AG08396 (cell line): ENCODE results near the gene MAP2K2.

Experiments
- DNase-seq: peaks from one replicate; pipeline ENCODE4 v3.0.0; 2012; ENCODE audit warnings: low spot score, mixed read lengths

MAP2K2 gene

GRCh38 chr19:4099041-4099764 lies 24.7 kb downstream of the MAP2K2 start:
- no peak for DNase-seq

DNA sequence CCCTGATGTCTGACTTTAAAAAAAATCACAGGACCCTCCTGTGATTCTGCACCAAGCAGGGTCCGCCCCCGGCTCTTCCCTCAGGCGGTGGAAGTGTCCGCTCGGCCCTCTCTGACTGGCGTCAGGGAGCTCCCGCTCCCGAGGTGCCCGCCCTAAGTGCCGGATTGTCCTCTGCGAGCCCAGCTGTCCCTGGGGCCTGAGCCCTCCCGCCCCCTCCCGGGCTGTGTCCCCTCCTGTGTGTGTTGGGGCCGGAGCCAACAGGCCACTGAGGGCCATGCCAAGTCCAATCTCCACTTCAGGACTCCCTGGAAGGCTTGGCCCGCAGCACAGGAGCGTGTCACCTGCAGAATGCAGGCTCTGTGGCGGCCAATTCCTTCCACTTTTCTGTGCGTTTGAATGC lies 25.4 kb downstream of the MAP2K2 start:
- DNase-seq = no peak

DNA sequence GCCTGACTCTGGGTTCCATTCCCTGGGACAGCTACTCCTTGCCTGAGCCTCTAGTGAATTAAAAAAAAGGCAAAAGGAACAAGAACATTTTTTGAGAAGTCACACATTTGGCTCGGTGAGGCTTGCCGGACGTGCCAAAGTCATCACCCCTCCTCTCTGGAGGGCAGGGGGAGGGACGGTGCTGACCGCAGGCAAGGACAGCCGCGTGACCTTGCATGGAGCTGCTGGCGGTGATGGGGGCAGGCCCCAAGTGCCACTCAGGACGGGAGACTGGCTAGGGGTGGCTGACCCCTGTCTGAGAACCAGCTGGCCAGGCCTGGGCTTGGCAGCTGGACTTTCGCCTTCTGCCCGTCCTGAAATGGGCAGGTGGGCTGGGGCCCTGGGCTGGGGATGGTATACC lies 26.4 kb downstream of the MAP2K2 start:
- no peak for DNase-seq

- no peak for DNase-seq
These were observed 27.7 kb downstream of the MAP2K2 start for GRCh38 chr19:4096049-4096892.

- no peak for DNase-seq
These were observed 28.5 kb downstream of the MAP2K2 start for GRCh38 chr19:4095488-4095844.

DNA sequence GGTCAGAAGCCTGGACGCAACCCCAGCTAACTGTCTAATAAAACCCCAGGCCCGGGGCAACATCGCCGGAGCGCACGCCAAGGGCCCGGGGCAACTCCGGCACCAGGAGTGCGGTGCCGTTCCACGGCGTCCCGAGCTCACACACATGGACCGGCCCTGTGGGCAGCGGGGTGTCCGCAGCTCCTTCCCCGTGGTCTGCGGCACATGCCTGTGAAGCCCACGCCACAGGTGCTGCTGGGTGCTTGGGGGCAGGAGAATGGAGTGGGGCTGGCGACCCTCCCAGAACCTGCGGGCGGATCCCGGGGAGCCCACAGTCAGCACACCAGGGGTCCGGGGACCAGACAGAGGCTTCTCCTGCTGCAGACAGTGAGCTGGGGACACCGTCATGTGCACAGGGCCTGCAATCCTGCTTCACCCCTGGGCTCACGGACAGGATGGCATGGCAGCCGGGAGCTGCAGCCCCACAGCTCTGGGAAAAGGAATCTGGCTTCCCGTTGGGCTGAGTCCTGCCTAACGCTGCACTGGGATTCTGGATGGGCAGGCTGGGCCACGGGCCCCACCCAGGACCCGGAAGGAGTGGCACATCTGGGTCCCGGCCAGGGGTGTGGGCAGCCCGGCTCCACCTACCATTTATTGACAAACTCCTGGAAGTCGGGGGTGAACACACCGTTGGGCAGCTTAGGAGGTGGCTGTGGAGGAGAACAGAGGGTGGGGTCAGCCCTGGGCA lies 29.0 kb downstream of the MAP2K2 start:
- no peak for DNase-seq

- DNase-seq = no peak
These were observed 29.6 kb downstream of the MAP2K2 start for GRCh38 chr19:4094291-4094690.

DNA sequence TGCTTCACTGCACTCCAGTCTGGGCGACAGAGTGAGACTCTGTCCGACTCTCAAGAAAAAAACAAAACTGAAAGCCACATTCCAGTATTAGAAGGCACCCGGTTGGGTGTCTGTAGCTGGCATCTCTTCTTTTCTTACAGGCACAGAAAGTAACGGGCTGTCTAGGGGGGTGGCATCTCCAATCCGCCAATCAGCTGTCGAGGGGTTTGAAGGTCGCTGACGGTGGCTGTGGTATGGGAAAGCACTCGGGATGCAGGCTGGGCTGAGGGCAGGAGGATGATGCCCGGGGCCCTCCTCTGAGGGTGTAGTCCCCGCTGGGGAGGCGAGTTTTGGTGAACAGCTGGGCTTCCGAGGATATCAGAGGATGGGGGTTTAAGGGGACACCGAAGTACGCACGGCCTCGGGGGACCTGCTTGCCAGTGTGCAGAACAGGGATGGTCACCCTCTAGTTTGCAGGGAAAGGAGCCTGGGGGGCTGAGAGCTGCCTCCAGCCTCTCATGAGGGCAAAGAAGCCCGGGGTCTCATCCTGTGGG lies 30.2 kb downstream of the MAP2K2 start:
- no peak for DNase-seq

DNA sequence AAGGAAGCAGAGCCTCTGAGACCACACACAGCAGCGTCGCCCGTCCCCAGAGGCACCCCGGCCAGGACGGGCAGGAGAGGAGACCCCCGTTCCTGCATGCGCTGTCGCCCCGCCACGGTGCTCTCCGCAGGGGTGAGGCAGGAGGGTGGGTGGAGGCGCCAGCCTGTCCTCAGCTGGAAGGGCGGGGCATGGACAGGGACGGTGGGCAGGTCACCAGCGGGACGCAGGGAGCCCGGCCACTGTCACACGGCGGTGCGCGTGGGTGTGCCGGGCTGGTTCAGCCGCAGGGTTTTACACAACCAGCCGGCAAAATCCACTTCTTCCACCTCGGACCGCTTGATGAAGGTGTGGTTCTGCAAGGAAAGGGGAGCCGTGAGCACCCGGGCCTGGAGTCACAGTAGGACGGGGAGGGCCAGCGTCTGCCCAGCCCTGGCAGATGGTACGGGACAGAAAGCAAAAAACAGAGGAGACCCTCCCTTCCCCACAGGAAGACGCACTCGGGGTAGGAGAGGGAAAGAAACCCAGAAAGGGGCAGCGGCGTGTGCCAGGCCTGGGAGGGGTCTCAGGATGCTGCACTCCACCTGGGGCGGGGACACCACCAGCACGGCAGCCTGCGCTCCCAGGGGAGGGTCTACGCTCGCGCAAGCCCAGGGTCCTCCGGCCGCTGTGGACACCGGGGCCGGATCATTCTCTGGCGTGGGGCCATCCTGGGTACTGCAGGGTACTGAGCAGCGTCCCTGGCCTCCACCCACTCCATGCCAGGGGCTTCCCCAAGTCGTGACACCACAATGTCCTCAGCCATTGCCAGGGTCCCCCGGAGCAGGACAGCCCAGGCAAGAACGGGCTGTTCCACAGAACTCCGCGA lies 33.3 kb downstream of the MAP2K2 start:
- DNase-seq = no peak

GRCh38 chr19:4089946-4090345 lies 34.0 kb downstream of the MAP2K2 start:
- no peak for DNase-seq

DNA sequence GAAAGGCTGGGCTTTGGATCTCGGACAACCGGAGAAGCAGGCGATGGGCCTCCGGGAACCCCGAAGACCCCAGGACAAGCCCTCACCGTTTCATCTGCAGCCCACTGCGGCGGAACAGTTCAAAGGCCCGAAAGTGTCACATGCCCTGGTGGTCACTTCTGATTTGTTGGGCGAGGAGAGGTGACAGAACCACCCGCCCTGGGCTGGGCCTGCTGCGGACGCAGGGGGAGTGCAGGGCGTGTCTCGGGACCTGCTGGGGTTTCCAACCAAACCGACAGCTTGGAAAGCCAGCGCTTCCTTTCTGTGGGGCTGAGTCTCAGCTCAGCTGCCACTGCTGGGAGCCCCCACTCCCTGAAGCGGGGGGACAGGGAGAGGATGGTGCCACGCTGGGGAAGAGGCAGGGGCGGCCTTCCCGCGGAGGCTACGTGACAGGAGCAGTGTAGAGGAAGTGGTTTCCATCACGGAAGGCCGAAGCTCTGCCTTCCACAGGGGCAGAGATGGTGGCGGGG lies 34.5 kb downstream of the MAP2K2 start:
- no peak for DNase-seq

GRCh38 chr19:4088975-4089374 lies 34.9 kb downstream of the MAP2K2 start:
- no peak for DNase-seq

DNA sequence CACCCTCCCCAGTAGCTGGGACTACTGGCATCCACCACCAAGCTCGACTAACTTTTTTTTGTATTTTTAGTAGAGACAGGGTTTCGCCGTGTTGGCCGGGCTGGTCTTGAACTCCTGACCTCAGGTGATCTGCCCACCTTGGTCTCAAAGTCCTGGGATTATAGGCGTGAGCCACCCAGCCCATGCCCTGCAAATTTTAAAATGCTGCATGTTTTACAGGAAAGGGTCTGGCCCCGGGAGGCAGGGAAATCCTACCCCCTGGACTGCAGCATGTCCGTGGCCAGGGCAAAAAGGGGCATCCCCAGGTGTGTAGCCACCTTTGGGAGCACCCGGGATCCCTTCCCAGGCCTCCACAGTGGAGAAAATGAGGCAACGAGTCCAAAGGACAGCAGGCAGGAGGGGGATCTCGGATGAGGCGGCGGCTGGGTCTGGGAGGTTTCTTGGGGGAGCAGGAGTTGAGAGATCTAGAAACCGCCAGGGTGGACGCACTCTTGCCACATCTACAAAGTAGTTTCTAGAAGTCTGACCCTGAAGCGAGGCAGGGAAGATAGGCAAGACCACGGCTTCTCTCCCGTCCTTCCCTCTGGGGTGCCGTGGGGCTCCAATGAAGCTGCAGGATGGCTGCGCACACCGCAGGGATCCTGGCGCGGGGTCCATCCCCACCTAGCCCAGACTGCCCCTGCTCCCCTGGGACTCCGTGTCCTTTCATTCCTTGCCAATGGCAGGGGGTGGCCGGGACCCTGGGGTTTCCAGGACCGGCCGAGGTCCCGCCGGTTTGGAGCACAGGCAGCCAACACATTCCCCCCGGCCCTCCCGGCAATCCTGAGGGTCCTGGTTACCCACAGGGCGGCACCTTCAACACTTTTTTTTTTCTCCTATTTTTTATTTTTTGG lies 35.9 kb downstream of the MAP2K2 start:
- DNase-seq = no peak

DNA sequence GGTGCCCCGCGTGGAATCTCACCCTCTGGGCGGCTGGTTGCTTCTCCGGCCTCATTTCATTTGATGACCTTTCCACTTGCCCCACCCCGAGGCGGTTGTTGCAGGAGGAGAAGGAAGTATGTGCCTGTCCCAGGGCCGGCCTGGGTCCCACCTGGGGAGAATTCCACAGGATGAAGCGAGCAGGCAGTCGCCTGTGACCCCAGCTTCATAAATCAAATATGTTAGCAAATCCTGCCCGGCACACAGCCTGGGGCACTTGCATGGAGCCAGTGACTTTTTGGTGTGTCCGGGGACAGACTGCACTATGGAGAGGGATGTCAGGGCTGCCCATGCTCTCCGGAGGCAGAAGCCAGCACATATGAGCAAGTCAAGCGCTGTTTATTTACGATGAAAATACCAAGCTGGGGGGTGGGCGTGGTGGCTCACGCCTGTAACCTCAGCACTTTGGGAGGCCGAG lies 37.5 kb downstream of the MAP2K2 start:
- no peak for DNase-seq

DNA sequence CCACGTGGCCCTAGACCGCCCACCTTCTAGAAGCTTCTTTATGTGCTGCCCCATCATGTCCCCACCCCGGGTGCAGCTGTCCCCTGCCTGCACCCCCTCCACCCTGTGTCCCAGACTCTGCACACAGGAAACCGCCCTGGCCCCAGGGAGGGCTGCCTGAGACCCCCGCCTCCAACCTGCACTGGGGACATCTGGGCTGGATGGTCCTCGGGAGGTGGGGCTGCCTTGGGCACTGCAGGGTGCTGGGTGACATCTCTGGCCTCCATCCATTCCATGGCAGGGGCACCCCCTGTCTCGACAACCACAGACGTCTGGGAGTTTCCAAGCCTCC lies 39.4 kb downstream of the MAP2K2 start:
- no peak for DNase-seq

DNA sequence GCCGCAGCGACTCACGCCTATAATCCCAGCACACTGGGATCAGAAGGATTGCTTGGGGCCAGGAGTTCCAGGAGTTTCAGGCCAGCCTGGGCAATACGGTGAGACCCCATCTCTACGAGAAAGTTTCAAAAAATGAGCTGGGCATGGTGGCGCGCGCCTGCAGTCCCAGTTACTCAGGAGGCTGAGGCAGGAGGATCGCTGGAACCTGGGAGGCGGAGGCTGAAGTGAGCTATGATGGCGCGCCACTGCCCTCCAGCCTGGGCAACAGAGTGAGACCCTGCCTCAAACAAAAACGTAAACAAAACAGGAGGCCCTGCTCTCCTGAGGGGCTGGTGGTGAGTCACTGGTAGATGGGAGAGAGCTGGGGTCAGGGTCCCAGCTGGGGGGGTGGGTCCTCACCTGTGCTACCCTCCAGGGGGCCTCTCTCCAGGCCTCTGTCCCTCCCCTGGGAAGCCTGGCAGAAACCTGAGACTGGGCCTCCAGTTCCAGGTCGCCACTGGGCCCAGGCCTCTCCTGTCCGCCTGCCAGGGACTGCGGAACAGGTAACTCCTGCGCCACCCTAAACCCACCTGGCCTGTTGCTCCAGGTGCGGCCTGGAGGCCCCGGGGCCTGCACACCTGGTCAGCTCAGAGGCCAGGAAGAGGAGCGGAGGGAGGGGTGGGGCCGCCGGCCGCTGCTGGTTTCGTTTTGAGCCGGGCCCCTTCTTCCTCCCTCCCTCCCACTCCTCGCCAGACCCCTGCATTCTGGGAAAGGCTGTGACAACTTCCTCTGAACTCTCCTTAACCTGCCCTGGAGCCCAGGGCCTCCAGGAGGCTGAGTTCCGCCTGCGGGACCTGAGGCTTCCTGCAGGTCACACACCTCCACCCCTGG lies 40.0 kb downstream of the MAP2K2 start:
- no peak for DNase-seq

DNA sequence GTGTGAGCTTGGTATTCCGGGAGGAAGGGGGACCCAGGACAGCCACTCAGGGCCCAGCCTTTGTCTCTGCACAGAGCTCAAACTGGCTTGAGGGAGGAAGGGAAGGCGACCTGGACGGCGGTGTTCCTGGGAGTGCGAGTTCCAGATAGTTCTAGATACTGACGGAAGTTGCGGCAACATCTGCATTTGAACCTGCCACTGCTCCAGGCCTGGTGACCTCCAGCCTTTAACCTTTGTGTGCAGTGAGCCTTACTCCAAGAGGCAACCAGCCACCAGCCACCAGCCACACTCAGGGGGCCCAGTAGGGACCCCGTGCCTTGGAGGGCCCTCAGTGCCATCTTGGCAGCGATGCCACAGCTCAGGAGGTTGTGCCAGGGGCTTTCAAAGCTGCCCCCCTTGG lies 41.8 kb downstream of the MAP2K2 start:
- DNase-seq = no peak

DNA sequence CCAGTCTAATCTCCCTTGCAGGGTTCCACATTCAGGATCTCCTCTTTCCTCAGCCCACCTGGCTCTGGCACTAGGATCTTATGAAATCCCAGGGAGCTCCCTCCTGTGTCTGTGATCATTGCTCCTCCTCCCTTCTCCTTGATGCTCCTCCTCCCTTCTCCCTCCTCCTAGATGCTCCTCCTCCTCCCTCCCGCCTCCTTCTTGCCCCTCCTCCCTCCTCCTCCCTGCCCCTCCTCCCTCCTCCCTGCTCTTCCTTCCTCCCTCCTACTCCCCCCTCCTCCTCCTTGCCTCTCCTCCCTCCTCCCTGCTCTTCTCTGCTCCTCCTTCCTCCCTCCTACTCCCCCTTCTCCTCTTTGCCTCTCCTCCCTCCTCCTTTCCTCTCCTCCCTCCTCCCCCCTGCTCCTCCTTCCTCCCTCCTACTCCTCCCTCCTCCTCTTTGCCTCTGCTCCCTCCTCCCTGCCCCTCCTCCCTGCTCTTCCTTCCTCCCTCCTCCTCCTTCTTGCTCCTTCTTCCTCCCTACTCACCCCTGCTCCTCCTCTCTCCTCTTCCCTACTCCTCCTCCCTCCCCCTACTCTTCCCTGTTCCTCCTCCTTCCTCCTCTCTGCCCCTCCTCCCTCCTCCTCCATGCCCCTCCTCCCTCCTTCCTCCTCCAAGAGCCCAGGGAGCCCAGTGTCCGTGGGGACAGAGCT lies 42.3 kb downstream of the MAP2K2 start:
- no peak for DNase-seq

- no peak for DNase-seq
These were observed 43.4 kb downstream of the MAP2K2 start for GRCh38 chr19:4080473-4080872.
